ENCODE results near the gene CEP41.

Gene CEP41

GRCh38 chr7:130485734-130486113, 44.9 kb upstream of the CEP41 start:
- Histone ChIP-seq H3K27ac (ENCODE audit: low read depth, low read length, poor library complexity, severe bottlenecking) (no peak overlapping the region), H3K4me3 (ENCODE audit: low read depth, low read length, poor library complexity, severe bottlenecking) (peak overlapping the region; percentile 62), H3F3A (ENCODE audit: insufficient read depth, low read length) (no peaks in the 10 kb centered on the region), H3K36me3 (ENCODE audit: insufficient read depth, low read length) (no peaks in the 10 kb centered on the region; the same call in 1 of the 2 replicates), H3K9ac (ENCODE audit: low read length) (no peak overlapping the region), H3K4me1 (ENCODE audit: insufficient read depth, low read length, severe bottlenecking) (peaks cover 26% of the 10 kb centered on the region), H2AFZ (ENCODE audit: low read length) (no peak overlapping the region), H3K79me2 (ENCODE audit: insufficient read depth, low read length) (no peaks in the 10 kb centered on the region), H4K20me1 (ENCODE audit: insufficient read depth, low read length) (no peaks in the 10 kb centered on the region), H3K9me2 (ENCODE audit: low read depth, low read length) (no peaks in the 10 kb centered on the region), H3K27me3 (ENCODE audit: insufficient read depth, low read length) (peaks cover 4% of the 10 kb centered on the region; the same call in 1 of the 2 replicates), H3K9me3 (ENCODE audit: low read length) (no peaks in the 10 kb centered on the region), H3K4me2 (ENCODE audit: low read length) (peak overlapping the region; percentile 63)
- TF ChIP-seq EZH2 (IDR thresholded peaks at IDR 0.05; ENCODE audit: borderline replicate concordance, low read length): no peak
- TF ChIP-seq, protein P1, sequence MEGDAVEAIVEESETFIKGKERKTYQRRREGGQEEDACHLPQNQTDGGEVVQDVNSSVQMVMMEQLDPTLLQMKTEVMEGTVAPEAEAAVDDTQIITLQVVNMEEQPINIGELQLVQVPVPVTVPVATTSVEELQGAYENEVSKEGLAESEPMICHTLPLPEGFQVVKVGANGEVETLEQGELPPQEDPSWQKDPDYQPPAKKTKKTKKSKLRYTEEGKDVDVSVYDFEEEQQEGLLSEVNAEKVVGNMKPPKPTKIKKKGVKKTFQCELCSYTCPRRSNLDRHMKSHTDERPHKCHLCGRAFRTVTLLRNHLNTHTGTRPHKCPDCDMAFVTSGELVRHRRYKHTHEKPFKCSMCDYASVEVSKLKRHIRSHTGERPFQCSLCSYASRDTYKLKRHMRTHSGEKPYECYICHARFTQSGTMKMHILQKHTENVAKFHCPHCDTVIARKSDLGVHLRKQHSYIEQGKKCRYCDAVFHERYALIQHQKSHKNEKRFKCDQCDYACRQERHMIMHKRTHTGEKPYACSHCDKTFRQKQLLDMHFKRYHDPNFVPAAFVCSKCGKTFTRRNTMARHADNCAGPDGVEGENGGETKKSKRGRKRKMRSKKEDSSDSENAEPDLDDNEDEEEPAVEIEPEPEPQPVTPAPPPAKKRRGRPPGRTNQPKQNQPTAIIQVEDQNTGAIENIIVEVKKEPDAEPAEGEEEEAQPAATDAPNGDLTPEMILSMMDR (IDR thresholded peaks at IDR 0.05; ENCODE audit: low read length): no peak

DNA sequence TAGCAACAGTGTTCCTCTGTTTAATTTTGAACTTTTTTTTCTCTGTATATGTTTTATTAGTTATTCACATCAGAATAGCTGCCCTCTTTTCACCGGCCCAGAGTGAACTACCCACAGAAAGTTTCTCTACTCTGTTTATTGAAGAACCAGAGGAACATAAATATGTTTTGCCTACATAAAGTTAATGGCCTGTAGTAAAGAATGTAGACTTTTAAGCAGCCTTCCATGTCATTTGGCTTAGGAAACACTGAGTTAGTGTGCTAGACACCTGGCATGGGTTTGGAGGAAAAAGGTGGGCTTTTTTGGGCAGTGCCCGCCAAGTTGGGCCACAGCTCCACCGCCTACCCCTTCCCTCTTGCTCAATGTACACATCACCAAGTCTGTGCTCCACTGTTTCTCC, 42.2 kb upstream of the CEP41 start:
- no peak overlapping the region for H3K4me2 ChIP-seq (ENCODE audit: low read length)

DNA sequence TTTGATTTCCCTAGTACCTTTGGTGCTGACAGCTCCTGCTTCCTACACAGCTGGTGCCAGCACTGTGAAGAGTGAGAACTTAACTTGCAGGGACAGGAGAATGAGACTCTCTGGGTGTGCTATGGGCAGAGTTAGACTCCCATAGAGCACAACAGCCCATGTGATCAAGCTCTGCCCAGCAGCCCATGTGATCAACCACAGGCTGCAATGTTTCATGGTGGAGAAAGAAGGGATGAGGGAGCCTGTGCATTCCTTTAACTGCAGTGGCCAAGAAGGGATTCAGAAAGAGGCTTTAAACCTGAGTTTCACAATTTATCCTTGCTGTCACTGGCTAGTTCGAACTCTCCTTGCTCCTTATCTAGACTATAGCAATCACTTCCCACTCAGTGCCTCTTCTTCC, 41.1 kb upstream of the CEP41 start:
- no peaks in the 10 kb centered on the region for H3F3A ChIP-seq (ENCODE audit: insufficient read depth, low read length)
- H3K27me3 ChIP-seq (ENCODE audit: insufficient read depth, low read length): peaks cover 12% of the 10 kb centered on the region; the same call in 1 of the 2 replicates
- H3K4me2 ChIP-seq (ENCODE audit: low read length): no peak overlapping the region
- no peaks in the 10 kb centered on the region for H3K79me2 ChIP-seq (ENCODE audit: insufficient read depth, low read length)
- no peaks in the 10 kb centered on the region for H4K20me1 ChIP-seq (ENCODE audit: insufficient read depth, low read length)
- no peak overlapping the region for H3K4me3 ChIP-seq (ENCODE audit: low read depth, low read length, poor library complexity, severe bottlenecking)
- peaks cover 6% of the 10 kb centered on the region; the same call in 1 of the 2 replicates for H3K9me3 ChIP-seq (ENCODE audit: low read length)
- H3K9ac ChIP-seq (ENCODE audit: low read length): no peak overlapping the region
- H3K9me2 ChIP-seq (ENCODE audit: low read depth, low read length): no peaks in the 10 kb centered on the region
- no peak overlapping the region for H3K27ac ChIP-seq (ENCODE audit: low read depth, low read length, poor library complexity, severe bottlenecking)
- no peaks in the 10 kb centered on the region; the same call in 1 of the 2 replicates for H3K36me3 ChIP-seq (ENCODE audit: insufficient read depth, low read length)
- H3K4me1 ChIP-seq (ENCODE audit: insufficient read depth, low read length, severe bottlenecking): peaks cover 14% of the 10 kb centered on the region
- H2AFZ ChIP-seq (ENCODE audit: low read length): no peak overlapping the region
- TF ChIP-seq, protein P1 (IDR thresholded peaks at IDR 0.05; ENCODE audit: low read length): no peak

More for the DNA sequence above, 42.2 kb upstream of the CEP41 start:
- H3K36me3 ChIP-seq (ENCODE audit: insufficient read depth, low read length): no peaks in the 10 kb centered on the region; the same call in 1 of the 2 replicates
- H3K27ac ChIP-seq (ENCODE audit: low read depth, low read length, poor library complexity, severe bottlenecking): no peak overlapping the region
- H3K79me2 ChIP-seq (ENCODE audit: insufficient read depth, low read length): no peaks in the 10 kb centered on the region
- no peaks in the 10 kb centered on the region for H4K20me1 ChIP-seq (ENCODE audit: insufficient read depth, low read length)
- no peaks in the 10 kb centered on the region for H3F3A ChIP-seq (ENCODE audit: insufficient read depth, low read length)
- peaks cover 17% of the 10 kb centered on the region for H3K4me1 ChIP-seq (ENCODE audit: insufficient read depth, low read length, severe bottlenecking)
- no peak overlapping the region for H2AFZ ChIP-seq (ENCODE audit: low read length)
- H3K27me3 ChIP-seq (ENCODE audit: insufficient read depth, low read length): peaks cover 4% of the 10 kb centered on the region; the same call in 1 of the 2 replicates
- H3K9me3 ChIP-seq (ENCODE audit: low read length): peaks cover 3% of the 10 kb centered on the region; the same call in 1 of the 2 replicates
- TF ChIP-seq, protein P1 (IDR thresholded peaks at IDR 0.05; ENCODE audit: low read length): no peak
- no peak for TF ChIP-seq EZH2 (IDR thresholded peaks at IDR 0.05; ENCODE audit: borderline replicate concordance, low read length)
- no peak overlapping the region for H3K9ac ChIP-seq (ENCODE audit: low read length)
- no peak overlapping the region for H3K4me3 ChIP-seq (ENCODE audit: low read depth, low read length, poor library complexity, severe bottlenecking)
- H3K9me2 ChIP-seq (ENCODE audit: low read depth, low read length): no peaks in the 10 kb centered on the region

Measured in OCI-LY1 (cell line).